GM04503 (cell line): ENCODE results near the gene CCDC88A.
A peak's percentile ranks its signal among the peaks of the same experiment; 100 is the strongest.
"Not testable (repeated sequence)": the region's sequence is repeated elsewhere in the genome, so short reads cannot be mapped to it uniquely, and the experiment has no call there.

Source experiments
- DNase-seq: peaks from one replicate; pipeline ENCODE4 v3.0.0-alpha.2; 2012; ENCODE audit warnings: low read depth

CCDC88A gene

GRCh38 chr2:55301277-55301676 is 118.4 kb downstream of the CCDC88A start:
- no peak for DNase-seq

- DNase-seq: no peak
Observed at GRCh38 chr2:55296393-55296792, 123.3 kb downstream of the CCDC88A start.

- DNase-seq: no peak
Observed at GRCh38 chr2:55283083-55283482, 136.6 kb downstream of the CCDC88A start.

GRCh38 chr2:55282110-55282917 is 137.3 kb downstream of the CCDC88A start:
- DNase-seq: peak; percentile 42

GRCh38 chr2:55280851-55281546 is 138.7 kb downstream of the CCDC88A start:
- DNase-seq: not testable (repeated sequence)

- DNase-seq: not testable (repeated sequence)
Observed at GRCh38 chr2:55279859-55280424, 139.7 kb downstream of the CCDC88A start.

GRCh38 chr2:55279214-55279835 is 140.3 kb downstream of the CCDC88A start:
- not testable (repeated sequence) for DNase-seq

GRCh38 chr2:55277310-55277709 is 142.3 kb downstream of the CCDC88A start:
- DNase-seq: no peak

GRCh38 chr2:55274346-55274745 is 145.3 kb downstream of the CCDC88A start:
- not testable (repeated sequence) for DNase-seq

GRCh38 chr2:55269645-55269990 is 150.0 kb downstream of the CCDC88A start:
- DNase-seq: no peak

- DNase-seq: peak; percentile 70
Observed at GRCh38 chr2:55268907-55269644, 150.6 kb downstream of the CCDC88A start, which contains the start of gene MTIF2. Gene MTIF2, minus strand, starts transcription at chr2:55269231. Its CDS starts 5,373 bp downstream, at chr2:55263858.

- no peak for DNase-seq
Observed at GRCh38 chr2:55268288-55268906, 151.3 kb downstream of the CCDC88A start.

GRCh38 chr2:55259586-55259985 is 160.1 kb downstream of the CCDC88A start:
- not testable (repeated sequence) for DNase-seq

- DNase-seq: no peak
Observed at GRCh38 chr2:55252832-55253231, 166.8 kb downstream of the CCDC88A start.

- no peak for DNase-seq
Observed at GRCh38 chr2:55247025-55247424, 172.6 kb downstream of the CCDC88A start.

GRCh38 chr2:55245411-55245810 is 174.2 kb downstream of the CCDC88A start:
- DNase-seq: no peak

GRCh38 chr2:55242617-55243016 is 177.0 kb downstream of the CCDC88A start:
- DNase-seq: no peak

- not testable (repeated sequence) for DNase-seq
Observed at GRCh38 chr2:55241582-55241981, 178.1 kb downstream of the CCDC88A start.

- DNase-seq: no peak
Observed at GRCh38 chr2:55239656-55240222, 179.9 kb downstream of the CCDC88A start.
